Middle frontal gyrus (tissue), 1 donor: Measurements from ENCODE around the gene ERLEC1.
"Not testable (repeated sequence)": the region's sequence is repeated elsewhere in the genome, so short reads cannot be mapped to it uniquely, and the experiment has no call there.

ENCODE experiments used
- DNase-seq: peaks from one replicate; pipeline ENCODE4 v3.0.0-alpha.2; 2015; ENCODE audit warnings: low spot score; ENCODE audit errors: extremely low spot score

Gene ERLEC1

DNA sequence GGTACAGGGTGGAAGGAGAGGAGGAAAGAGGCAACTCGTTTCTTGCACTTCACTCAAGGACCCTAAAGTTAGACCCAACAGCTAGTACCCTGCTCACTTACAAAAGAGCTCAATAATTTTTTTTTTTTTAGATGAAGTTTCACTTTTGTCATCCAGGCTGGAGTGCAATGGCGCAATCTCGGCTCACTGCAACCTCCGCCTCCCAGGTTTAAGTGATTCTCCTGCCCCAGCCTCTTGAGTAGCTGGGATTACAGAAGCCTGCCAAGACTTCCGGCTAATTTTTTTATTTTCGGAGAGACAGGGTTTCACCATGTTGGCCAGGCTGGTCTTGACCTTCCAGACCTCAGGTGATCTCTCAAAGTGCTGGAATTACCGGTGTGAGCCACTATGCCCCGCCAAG is 4.2 kb upstream of the ERLEC1 start:
- no peak for DNase-seq

DNA sequence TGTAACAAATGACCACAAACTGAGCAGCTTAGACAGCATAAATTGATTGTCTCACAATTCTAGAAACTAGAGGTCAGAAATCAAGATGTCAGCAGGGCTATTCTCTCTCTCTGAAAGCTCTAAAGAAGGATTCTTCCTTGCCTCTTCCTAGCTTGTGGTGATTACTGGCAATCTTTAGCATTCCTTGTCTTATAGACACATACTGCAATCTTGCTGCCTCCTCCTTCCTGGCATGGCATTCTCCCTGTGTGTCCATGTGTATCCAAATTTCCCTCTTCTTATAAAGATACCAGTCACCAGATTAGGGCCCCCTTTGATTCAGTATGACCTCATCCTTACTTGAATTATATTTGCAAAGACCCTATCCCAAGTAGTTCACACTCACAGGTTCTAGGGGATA is 2.4 kb upstream of the ERLEC1 start:
- no peak for DNase-seq

DNA sequence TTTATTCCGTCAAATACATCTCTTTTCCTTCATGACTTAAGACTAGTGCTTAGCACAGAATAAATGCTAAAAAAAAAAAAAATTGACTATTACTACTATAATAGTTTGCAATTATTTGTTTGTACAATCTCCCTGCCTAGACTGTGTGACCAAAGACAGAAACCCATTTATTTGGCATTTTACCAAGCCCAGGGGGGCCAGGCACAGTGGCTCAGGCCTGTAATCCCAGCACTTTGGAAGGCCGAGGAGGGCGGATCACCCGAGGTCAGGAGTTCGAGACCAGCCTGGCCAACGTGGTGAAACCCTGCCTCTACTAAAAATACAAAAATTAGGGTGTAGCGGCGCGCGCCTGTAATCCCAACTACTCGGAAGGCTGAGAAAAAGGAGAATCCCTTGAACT is 1.5 kb upstream of the ERLEC1 start:
- DNase-seq, result no peak

DNA sequence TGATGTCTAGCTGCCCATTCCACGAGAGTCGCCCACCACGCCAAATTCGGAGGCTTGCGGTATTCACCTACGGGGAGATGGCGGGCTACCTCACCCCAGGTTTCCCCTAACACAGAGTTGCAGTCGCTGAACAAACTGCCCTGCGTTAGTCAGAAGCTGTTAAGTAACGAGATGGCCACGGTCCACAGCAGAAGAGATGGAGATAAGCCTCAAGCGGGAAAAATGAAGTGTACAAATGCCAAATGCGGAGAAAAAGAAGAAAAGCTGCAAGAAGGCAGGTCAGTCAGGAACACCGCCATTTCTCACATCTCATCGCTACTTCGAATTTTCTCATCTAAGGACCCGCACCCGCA is 516 bp upstream of the ERLEC1 start:
- DNase-seq, result no peak

DNA sequence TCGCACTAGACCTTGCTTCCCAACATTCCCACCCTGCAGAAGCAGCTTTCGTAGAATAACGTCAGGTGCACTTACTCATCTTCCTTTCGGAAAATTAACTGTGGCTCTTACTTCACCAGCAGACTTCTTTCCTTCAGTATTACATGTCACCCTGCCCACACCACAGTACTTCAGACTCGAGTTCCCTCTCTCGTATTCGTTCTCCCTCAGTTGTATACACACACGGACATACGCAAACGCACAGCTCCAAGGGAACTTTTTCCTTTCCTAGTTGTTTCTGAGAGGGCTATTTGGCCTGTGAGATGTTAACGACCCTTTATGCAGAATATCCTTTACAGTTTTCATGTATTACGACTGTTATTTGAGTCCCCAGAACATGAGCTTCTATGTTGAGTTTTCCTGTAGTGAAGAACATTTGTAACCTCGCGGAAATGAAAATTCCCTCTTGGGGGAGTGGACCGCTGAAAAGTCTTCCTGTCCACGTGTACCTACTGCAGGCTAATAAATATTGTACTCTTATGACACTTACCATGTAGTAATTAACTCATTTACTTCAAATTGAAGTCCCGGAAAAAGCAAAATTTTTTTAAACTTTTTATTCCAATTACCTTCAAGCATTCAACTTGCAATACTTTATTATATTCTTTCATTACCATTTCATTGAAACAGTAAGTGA is 908 bp downstream of the ERLEC1 start:
- DNase-seq, result no peak

DNA sequence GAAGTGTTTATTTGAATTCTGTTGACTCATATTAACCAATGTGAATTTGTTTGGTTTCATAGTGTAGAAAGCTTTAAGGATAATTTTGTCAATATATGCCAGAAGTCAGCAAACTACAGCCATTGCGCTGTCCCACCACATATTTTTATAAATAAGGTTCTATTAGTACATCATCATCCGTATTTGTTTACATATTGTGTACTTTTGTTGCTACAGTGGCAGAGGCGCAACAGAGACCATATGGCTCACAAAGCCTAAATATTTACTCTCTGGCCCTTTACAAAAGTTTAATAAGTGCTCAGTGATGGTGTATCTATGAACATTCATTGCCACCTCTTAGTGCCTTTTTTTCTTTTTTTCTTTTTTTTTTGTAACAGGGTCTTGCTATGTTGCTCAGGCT is 6.4 kb downstream of the ERLEC1 start:
- no peak for DNase-seq

DNA sequence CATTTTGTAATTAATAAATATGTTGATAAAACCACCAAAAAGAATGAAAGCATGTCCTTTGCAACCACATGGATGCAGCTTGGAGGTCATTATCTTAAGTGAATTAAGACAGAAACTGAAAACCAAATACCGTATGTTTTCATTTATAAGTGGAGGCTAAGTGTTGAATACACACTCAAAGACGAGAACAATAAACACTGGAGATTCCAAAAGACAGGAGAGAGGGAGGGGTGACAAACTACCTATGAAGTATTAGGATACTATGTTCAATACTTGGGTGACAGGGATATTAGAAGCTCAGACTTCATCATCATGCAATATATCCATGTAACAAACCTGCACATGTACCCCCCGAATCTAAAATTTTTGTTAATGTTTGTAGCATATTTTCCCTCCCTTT is 7.0 kb downstream of the ERLEC1 start:
- DNase-seq, result no peak

DNA sequence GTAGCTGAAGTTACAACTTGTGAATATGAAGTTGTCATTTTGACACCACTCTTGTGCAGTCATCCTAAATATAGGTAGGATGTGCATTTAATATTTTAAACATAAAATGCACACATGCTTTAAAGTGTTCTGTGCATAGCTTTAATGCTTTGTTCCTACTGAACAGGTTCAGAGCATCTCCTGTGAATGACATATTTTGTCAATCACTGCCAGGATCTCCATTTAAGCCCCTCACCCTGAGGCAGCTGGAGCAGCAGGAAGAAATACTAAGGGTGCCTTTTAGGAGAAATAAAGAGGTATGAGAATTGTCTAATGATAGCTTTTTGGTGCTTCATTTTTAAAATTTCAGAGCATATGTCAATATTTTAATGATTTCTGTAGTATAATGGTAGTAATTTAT is 14.7 kb downstream of the ERLEC1 start:
- DNase-seq, result no peak

DNA sequence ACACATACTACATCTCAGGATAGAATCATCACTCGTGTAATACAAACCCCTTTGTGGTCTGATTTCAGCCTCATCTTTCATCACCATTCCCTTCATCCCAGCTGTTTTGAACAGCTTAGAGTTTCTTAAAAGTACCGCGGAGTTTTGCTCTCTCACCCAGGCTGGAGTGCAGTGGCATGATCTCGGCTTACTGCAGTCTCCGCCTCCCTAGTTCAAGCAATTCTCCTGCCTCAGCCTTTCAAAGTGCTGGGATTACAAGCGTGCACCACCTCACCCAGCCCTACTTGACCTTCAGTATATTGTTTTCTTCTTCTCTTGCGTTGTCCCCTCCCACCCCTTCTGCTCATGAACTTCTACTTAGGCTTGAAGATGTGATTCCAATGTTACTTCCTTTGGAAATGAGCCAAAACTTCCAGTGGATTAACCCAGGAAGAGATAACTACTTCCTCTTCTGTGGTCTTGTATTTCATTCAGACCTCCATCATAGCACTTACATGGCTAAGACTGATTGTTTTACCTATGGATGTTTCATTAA is 15.8 kb downstream of the ERLEC1 start:
- no peak for DNase-seq

DNA sequence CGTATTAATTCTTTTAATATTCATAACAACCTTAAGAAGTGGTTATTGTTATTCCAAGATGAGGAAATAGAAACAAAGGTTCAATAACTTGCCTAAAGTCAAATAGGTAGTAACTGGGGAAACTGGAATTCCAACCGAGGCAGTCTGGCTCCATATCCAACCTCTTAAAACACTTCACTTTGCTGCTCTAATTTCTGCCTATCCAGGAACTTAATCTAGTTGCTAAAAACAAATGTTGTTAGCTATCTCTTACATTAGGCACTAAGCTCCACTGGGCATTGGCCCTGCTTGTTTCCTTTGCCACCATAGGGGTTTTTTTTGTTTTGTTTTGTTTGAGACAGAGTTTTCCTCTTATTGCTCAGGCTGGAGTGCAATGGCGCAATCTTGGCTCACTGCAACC is 24.8 kb downstream of the ERLEC1 start:
- no peak for DNase-seq

DNA sequence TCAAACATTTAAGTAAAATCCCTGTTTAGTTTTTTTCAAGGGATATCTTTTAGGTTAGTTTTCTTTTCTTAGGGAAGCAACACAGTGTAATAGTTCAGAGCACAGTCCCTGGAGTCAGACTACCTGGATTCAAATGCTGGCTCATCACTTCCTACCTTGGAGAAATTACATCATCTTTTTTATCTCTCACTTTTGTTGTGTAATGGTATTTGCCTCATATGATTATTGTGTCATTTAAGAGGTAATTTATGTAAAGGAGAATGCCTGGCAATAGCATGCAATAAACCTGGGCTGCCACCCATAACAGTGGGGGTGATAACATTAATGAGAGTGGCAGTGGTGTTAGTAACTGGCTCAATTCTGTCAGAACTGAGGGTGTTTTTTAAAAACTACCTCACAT is 26.3 kb downstream of the ERLEC1 start:
- no peak for DNase-seq

DNA sequence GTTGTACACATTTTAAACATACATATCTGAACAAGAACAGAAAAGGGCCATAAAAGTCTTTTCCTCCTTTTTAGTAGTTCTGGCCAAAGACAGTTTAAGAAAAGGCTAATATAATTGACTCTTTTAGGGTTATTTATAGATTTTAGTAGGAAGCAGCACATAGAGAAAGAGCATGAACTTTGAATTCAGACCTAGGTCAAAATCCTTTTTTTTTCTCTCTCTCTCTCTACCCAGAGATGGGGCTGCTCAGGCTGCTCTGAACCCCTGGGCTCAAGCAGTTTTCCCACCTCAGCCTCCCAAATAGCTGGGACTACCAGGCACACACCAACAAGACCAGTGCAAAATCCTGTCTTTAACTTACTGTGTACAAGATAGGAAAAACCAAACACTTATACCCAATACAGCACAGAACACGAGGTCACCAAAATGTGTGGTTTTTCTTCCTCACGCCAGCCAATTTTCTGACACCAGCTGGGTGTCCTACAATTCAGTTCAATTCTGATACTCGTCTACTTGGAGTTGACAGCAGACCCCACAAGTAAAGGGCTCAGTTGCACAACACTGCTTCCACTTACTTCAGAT is 32.1 kb downstream of the ERLEC1 start:
- no peak for DNase-seq

DNA sequence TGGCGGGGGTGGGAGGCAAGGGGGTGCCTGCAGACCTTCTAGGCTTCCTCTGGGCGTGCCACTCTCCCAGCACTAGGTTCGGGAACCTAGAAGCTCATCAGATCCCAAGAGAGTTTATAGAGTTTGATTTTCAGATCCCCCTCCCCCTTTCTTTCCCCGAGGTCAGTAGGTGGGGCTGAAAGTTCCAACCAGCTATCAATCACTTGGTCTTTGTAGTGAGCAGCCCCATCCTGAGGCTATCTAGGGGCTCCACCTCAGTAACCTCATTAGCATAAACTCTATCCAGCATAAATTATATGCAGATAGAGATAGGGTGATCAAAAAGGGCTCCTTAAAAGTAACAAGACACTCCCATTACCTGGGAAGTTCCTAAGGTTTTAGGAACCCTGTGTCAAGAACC is 32.8 kb downstream of the ERLEC1 start:
- DNase-seq, result no peak

DNA sequence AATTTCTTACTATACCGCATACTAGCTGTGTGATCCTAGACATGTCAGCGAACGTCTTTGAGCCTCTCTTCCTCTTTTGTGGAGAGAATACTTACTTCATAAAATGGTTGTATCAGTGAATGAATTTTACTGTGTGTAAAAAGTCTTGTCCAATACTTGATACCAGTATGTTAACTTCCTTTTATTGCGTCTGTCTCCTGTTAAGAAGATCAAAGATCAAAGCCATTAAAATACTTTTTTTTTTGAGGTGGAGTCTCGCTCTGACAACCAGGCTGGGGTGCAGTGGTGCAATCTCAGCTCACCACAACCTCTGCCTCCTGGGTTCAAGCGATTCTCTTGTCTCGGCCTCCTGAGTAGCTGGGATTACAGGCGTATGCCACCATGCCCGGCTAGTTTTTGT is 33.2 kb downstream of the ERLEC1 start:
- no peak for DNase-seq

DNA sequence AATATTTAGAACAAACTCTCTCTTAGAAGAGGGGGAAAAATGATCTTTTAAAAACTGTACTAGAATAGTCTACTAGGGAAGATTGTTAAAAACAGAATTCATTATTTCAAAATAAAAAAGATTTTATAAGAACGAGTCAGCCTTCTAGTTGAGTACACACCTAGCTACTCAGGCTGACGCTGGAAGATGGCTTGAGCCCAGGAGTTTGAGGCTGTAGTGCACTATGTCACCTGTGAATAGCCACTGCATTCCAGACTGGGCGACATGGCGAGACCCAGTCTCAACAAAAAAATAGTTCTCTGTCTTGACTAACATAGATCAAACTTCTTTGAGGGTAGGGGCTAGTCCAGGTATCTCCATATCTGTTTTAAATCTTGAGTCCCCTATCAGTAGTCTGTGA is 33.9 kb downstream of the ERLEC1 start:
- DNase-seq, result no peak

DNA sequence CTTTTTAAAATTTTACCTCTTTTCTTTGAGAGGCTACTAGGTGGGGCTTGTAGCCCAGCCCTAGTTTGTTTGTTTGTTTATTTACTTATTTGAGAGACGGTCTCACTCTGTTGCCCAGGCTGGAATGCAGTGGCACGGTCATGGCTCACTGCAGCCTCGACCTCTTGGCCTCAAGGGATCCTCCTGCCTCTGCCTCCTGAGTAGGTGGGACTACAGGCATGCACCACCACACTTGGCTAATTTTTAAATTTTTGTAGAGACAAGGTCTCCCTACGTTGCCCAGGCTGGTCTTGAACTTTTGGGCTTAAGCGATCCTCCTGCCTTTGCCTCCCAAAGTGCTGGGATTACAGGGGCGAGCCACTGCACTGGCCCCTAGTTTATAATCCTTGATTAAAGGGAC is 35.0 kb downstream of the ERLEC1 start:
- no peak for DNase-seq

DNA sequence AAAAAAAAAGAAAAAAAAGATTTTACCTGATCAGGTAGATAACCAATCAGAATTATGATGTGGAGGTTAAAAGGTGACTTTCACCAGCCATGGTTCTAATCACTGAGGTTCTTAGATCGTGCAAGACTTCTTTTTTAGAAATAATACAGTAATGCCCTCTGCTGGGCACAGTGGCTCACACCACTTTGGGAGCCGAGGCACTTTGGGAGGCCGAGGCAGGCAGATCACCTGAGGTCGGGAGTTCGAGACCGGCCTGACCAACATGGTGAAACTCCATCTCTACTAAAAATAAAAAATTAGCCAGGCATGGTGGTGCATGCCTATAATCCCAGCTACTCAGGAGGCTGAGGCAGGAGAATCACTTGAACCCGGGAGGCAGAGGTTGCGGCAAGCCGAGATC is 36.8 kb downstream of the ERLEC1 start:
- DNase-seq, result not testable (repeated sequence)

DNA sequence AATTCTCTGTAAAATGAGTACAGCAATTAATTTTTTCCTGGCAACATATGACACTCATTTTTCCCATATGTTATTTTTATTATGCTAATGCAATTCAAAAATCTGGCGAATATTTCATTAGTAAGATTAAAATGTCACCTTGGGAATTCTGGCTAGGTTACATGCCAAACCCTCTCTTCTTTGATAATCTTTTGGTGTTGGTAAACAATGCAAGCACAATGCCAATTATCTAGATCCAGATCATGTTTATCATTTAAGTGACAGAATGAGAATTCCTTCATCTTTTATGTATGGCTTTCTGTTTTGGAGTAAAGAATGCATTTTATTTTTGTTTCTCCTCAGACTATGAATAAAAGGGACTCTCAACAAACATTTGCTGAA is 39.2 kb downstream of the ERLEC1 start:
- DNase-seq, result no peak

DNA sequence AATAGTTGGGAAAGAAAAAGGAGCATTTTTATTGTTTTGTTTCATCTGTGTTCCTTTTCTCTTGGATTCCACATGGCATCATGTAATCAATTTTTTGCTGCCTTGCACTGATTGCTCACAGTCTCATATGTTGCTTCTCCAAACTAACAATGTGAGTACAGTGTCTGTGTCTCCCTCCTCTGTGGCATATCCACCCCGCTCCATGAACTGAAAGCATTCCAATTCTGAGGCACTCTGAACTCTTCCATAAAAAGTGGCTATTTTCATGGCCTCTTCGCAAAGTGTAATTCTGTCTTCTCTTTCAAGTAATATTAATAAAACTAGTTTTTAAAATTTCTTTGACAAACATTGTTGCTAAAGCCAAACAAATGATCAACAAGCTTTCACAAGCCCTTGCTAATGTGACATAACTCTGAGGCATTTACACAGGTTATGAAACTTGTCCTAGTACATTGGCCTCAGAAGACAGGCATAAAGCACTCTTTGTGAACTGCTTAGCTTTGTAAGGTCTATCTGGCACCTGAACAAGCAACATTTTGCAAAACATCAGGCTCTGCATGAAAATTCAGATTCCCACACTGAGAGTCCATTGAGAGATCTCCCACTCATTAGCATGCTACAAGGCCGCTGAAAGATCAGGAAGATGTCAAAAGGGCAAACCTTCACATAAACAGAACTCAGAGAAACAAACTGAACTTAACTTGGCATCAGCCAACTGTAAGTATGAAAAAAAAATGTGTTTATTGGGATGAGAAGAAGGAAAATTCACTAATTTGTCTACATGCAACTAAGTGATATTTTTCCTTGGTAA is 39.9 kb downstream of the ERLEC1 start:
- no peak for DNase-seq

DNA sequence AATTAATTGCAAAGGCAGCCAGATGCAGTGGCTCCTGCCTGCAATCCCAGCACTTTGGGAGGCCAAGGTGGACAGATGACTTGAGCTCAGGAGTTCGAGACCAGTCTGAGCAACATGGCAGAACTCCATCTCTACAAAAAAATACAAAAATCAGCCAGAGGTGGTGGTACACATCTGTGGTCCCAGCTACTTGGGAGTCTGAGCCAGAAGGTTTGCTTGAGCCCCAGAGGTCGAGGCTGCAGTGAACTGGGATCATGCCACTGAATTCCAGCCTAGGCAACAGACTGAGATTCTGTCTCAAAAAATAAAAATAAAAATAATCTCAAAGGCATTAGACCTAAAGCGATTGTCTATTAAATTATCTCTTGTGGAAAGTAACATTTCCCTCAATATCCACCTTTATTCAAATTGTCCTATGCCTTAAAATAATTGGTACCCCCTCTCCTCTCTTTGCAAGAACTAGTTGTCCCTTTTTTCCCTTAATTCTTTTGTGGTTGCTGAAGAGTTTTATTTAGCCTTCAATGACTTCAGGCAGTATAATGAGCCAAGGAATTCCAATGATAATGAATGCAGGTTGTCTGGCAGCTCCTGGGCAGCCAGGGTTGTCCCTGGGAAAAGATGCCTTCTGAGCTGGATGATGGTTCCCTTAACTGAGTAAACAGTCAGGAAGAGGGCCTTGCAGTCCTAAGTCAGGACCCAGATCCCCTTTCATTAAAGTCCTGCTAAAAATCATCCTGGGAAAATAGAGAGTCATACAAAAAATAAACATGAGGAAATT is 40.7 kb downstream of the ERLEC1 start:
- no peak for DNase-seq

DNA sequence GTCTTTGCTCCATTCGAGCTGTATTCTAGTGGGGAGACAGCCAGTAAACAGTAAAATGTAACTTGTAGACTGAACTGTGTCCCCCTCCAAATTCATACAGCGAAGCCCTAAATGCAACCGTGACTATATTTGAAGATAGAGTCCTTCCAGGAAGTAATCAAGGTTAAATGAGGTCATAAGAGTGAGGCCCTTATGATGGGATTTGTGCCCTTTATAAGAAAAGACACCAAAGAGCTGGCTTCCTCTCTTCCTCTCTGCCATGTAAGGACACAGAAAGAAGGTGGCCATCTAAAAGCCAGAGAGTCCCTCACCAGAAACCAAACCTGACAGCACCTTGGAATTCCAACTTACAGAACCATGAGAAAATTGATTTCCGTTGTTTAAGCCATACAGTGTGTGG is 41.5 kb downstream of the ERLEC1 start:
- no peak for DNase-seq
